K562 (cell line): Measurements from ENCODE around the gene TDRD12. TPM values are rescaled to one million over a fixed set of nuclear protein-coding genes. Genes with fewer than 3 reads are reported as not detected.
A peak's percentile ranks its signal among the peaks of the same experiment; 100 is the strongest.

Experiments
- ETS1 ChIP-seq: conservative IDR thresholded peaks from 2 replicates; pipeline ENCODE4 v1.6.1; 2011; ENCODE audit warnings: low read depth, mild to moderate bottlenecking, low read length; ENCODE audit not compliant: control insufficient read depth
- LEF1 ChIP-seq: fragments of 450-650 bp; IDR thresholded peaks from 2 replicates; pipeline ENCODE4 v1.6.1; 2016; ENCODE audit warnings: mild to moderate bottlenecking
- MECOM ChIP-seq: fragments of 250-450 bp; sonication (Bioruptor Pico); IDR thresholded peaks from 2 replicates; pipeline ENCODE4 v1.8.0; 2022; ENCODE audit warnings: inconsistent platforms
- NR1H2 ChIP-seq: sonication (generic); formaldehyde crosslinking; IDR thresholded peaks from 2 replicates; pipeline ENCODE4 v1.4.0; 2020; ENCODE audit warnings: mild to moderate bottlenecking, missing genetic modification reagents
- PHF21A ChIP-seq: fragments of 450-650 bp; IDR thresholded peaks from 2 replicates; pipeline ENCODE4 v1.6.1; 2017; ENCODE audit warnings: low read depth, borderline replicate concordance
- SIX5 ChIP-seq, 2 experiments: IDR thresholded peaks; 2 replicates each; pipeline ENCODE4 v1.6.1; 2011; ENCODE audit warnings: low read length in 2 of 2, borderline replicate concordance in 1 of 2, low read depth in 1 of 2, mild to moderate bottlenecking in 1 of 2, moderate library complexity in 1 of 2; ENCODE audit not compliant: insufficient read depth in 1 of 2
- YY1 ChIP-seq, 3 experiments: IDR thresholded peaks; 2 replicates each; pipeline ENCODE4 v1.6.1; 2011; ENCODE audit warnings: low read length in 2 of 3, mild to moderate bottlenecking in 2 of 3, moderate library complexity in 2 of 3, borderline replicate concordance in 1 of 3, control low read depth in 1 of 3, low read depth in 1 of 3; ENCODE audit not compliant: insufficient read depth in 3 of 3, insufficient replicate concordance in 2 of 3, control insufficient read depth in 1 of 3, insufficient read length in 1 of 3; ENCODE audit errors: extremely low read depth in 1 of 3
- ZNF511 ChIP-seq: sonication (generic); formaldehyde crosslinking; IDR thresholded peaks from 2 replicates; pipeline ENCODE4 v1.8.0; 2022; ENCODE audit warnings: mild to moderate bottlenecking, missing genetic modification reagents
- polyA plus RNA-seq, 8 experiments: library from polyadenylated mRNA; depleted of rRNA in 4 of 8; stranded (reverse) in 5 of 8; unstranded in 3 of 8; fragments of >200 nt; fragmentation: Nextera tagmentation in 2 of 8; fragmentation: Illumina TruSeq in 1 of 8; extraction: Ambion mirVana in 2 of 8; extraction: Trizol in 1 of 8; gene quantifications; 2 replicates each; pipeline versions ENCODE4 v1.2.1 to v1.2.3, GENCODE V29; 2011 to 2014; ENCODE audit warnings: inconsistent platforms in 1 of 8, missing spikeins in 1 of 8
- total RNA-seq, 7 experiments: library from RNA; depleted of rRNA in 6 of 7; stranded (reverse); fragments of >200 nt in 6 of 7; fragmentation: Illumina TruSeq in 2 of 7; extraction: Trizol in 2 of 7; gene quantifications; 2 replicates each; pipeline versions ENCODE4 v1.2.1 to v1.2.3, GENCODE V29; 2011 to 2021; ENCODE audit warnings: low replicate concordance in 1 of 7

The TDRD12 gene
- total and polyA plus RNA-seq, 9 of the 15 experiments (the other 6 are each of a cell fraction or from before 2014, with no cell fraction given), result 0.03 TPM; not detected in 8

DNA sequence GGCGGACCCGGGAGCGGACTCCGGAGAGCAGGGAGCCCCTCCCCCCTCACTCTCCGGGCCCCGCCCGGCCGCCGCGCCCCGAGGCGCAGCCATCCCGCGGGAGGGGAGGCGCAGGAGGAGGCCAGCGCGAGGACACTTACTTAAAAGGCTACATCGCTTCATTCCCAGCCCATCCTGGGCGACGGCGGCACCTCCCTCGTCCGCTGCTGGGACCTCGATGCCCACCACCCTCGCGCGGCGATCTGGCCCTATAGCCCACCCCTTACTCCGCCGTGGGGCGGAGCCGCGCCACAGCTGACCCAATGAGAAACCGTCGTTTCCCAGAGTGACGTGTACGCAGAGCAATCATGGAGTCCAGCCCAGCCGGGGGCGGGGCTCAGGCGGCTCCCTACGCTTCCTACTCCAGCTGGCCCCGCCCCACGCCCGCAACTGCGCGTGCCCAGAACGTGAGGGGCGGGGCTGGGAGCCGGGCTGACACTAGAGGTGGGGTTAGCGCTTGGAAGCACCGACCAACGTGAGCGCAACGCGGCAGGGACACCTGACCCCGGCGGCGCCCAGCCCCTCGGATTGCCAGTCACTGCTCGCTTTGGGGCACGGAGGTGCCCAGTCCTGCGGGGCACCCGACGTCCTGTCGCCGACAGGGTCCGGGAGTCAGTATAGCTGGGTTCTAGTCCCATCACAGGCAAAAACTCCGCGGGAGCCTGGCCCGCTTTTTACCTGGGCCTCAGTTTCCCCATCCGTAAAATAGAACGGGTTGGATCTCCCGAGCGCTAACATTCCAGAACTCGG, 44.4 kb upstream of the TDRD12 start, which contains the start of gene ANKRD27 (continued):
- TF ChIP-seq ZNF511 (0 out of 2 replicates have a peak, but pooled peaks have one; percentile 54), YY1 (IDR thresholded peaks at IDR 0.05; ENCODE audit: borderline replicate concordance in 1 of 3, control insufficient read depth in 1 of 3, extremely low read depth in 1 of 3, insufficient read depth in 3 of 3, insufficient read length in 1 of 3, insufficient replicate concordance in 2 of 3, low read depth in 1 of 3, low read length in 2 of 3) (peak in 1 of 3 experiments; percentile 33), LEF1 (no peak), MECOM (no peak), SIX5 (IDR thresholded peaks at IDR 0.05; ENCODE audit: borderline replicate concordance in 1 of 2, insufficient read depth in 1 of 2, low read depth in 1 of 2, low read length in 2 of 2) (no peak), ETS1 (peak; percentile 79; the same call in 1 of the 2 replicates), NR1H2 (no peak), PHF21A (no peak)
